ENCODE data around the gene C9orf43. TPM values are rescaled to one million over a fixed set of nuclear protein-coding genes. Genes with fewer than 3 reads are reported as not detected.
"Not testable (repeated sequence)": the region's sequence is repeated elsewhere in the genome, so short reads cannot be mapped to it uniquely, and the experiment has no call there.

The C9orf43 gene
- total RNA-seq, 2 experiments from 2014 or later: 0.67 to 0.91 TPM

GRCh38 chr9:113406353-113406752, 4.2 kb upstream of the C9orf43 start:
- ChIA-PET CTCF (interaction anchor here (0.8 to 1.5 kb wide), 4 partner anchors 15 to 132 kb away, joined by 3 to 4 read pairs (median 3); no protein-coding TSS in a partner anchor), POLR2A (interaction anchor here (1.7 kb wide), 1 partner anchor 131 kb away, joined by 6 read pairs; the partner anchor contains the start of genes CDC26 and PRPF4)

DNA sequence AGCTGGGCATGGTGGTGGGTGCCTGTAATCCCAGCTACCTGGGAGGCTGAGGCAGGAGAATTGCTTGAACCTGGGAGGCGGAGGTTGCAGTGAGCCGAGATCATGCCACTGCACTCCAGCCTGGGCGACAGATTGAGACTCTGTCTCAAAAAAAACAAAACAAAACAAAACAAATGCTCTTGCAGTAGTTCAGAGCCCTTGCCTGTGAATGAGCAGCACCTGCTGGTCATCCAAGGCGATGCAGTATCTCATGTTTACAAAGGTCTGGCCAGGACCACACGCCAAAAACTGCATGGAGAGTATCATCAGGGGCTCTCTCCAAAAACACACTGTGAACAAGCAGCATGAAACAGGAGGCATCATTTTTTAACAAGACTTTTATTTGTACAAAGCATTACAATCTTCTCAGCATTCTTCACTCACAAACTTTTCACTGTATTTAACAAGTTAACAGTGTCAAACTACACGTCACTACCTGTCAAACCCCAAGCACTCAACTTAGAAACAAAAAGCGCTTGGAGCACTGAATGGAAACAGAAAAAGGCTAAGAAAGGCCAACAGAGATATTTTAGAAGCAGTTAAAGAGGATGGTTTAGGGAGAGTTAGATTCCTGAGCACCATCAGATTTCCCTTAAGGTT, 3.6 kb upstream of the C9orf43 start:
- POLR2A ChIA-PET: interaction anchor here (1.7 kb wide), 1 partner anchor 132 kb away, joined by 6 read pairs; the partner anchor contains the start of genes CDC26 and PRPF4
- CTCF ChIA-PET: interaction anchor here (0.8 to 1.5 kb wide), 3 partner anchors 51 to 133 kb away, joined by 3 to 4 read pairs (median 3); no protein-coding TSS in a partner anchor

DNA sequence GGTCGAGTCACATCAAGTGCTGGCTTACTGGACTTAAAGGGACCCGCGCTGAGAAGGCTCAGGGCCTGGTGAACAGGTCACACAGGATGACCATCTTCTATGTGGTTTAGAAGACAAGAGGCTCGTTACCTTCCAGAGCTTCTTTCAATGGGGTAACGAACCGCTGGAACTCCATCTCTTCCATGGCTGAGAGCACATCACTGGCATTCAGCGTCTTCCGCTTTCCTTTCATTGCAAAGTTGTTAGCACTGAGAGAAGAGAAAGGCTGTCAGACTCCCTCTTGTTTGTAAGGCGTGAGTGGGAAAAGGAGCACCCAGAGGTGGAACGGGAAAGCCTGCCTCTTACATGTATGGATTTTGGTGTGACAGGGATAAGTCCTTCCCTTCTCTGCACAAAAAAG, 1.1 kb upstream of the C9orf43 start:
- ChIA-PET CTCF (interaction anchor here (0.8 to 2.6 kb wide), 6 partner anchors 8 to 879 kb away, joined by 3 to 18 read pairs (median 6); partner anchors contain the start of genes ALAD, CDC26 and PRPF4), POLR2A (interaction anchor here (1.0 to 2.0 kb wide), 6 partner anchors 8 to 134 kb away, joined by 3 to 14 read pairs (median 5); partner anchors contain the start of genes ALAD, CDC26, HDHD3 and PRPF4)

GRCh38 chr9:113409883-113410206, 702 bp upstream of the C9orf43 start:
- ChIA-PET CTCF (interaction anchor here (0.8 to 2.6 kb wide), 9 partner anchors 8 to 880 kb away, joined by 3 to 18 read pairs (median 4); partner anchors contain the start of genes ALAD, CDC26, FKBP15 and PRPF4), POLR2A (interaction anchor here (0.7 to 2.0 kb wide), 8 partner anchors 9 to 245 kb away, joined by 3 to 14 read pairs (median 4); partner anchors contain the start of genes ALAD, CDC26, HDHD3 and PRPF4)

DNA sequence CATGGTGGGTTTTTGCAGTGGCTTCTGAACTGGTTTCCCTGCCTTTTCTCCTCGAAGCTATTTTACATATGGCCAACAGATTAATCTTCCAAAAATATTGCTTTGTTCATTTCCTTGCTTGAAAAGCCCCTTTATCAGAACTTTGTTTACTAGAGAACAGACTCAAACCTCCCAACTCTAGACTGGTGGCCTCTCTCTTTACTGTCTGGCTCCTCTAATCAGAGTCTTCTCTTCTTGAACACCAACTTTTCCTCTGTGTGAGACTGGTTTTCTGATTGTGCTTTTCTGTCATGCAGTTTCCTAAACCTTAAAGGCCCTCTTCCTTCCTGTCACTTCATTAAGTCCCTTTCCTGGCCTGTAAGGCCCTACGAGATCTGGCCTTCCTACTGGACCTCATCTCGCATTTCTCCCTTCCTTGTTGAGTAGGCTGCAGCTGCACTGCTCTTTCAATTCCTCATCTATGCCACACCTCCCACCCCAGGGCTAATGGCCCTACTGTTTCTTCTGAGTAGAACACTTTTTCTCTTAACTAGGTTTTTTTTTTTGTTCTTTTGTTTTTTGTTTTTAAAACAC, 5.7 kb downstream of the C9orf43 start:
- CTCF ChIA-PET: no interaction called here
- POLR2A ChIA-PET: interaction anchor here (0.6 kb wide), 1 partner anchor 244 kb away, joined by 3 read pairs; no protein-coding TSS in a partner anchor

GRCh38 chr9:113417370-113417769, 6.8 kb downstream of the C9orf43 start:
- ChIA-PET POLR2A (no interaction called here), CTCF (no interaction called here)

- ChIA-PET CTCF (no interaction called here), POLR2A (no interaction called here)
Measured at GRCh38 chr9:113421726-113422125, 11.2 kb downstream of the C9orf43 start.

- ChIA-PET CTCF (no interaction called here), POLR2A (interaction anchor here (1.0 kb wide), 1 partner anchor 15 kb away, joined by 3 read pairs; the partner anchor contains the start of genes C9orf43 and POLE3)
Measured at GRCh38 chr9:113425072-113425471, 14.5 kb downstream of the C9orf43 start.

GRCh38 chr9:113426701-113427100, 16.2 kb downstream of the C9orf43 start:
- ChIA-PET POLR2A (interaction anchor here (0.5 kb wide), 1 partner anchor 33 kb away, joined by 6 read pairs; no protein-coding TSS in a partner anchor), CTCF (no interaction called here)

GRCh38 chr9:113427629-113428028, 17.1 kb downstream of the C9orf43 start:
- ChIA-PET POLR2A (no interaction called here), CTCF (no interaction called here)

GRCh38 chr9:113428062-113428615, 17.6 kb downstream of the C9orf43 start:
- ChIA-PET POLR2A (no interaction called here), CTCF (no interaction called here)

- CTCF ChIA-PET: interaction anchor here (1.0 kb wide), 1 partner anchor 15 kb away, joined by 4 read pairs; no protein-coding TSS in a partner anchor
- POLR2A ChIA-PET: no interaction called here
Measured at GRCh38 chr9:113431191-113431590, 20.6 kb downstream of the C9orf43 start.

DNA sequence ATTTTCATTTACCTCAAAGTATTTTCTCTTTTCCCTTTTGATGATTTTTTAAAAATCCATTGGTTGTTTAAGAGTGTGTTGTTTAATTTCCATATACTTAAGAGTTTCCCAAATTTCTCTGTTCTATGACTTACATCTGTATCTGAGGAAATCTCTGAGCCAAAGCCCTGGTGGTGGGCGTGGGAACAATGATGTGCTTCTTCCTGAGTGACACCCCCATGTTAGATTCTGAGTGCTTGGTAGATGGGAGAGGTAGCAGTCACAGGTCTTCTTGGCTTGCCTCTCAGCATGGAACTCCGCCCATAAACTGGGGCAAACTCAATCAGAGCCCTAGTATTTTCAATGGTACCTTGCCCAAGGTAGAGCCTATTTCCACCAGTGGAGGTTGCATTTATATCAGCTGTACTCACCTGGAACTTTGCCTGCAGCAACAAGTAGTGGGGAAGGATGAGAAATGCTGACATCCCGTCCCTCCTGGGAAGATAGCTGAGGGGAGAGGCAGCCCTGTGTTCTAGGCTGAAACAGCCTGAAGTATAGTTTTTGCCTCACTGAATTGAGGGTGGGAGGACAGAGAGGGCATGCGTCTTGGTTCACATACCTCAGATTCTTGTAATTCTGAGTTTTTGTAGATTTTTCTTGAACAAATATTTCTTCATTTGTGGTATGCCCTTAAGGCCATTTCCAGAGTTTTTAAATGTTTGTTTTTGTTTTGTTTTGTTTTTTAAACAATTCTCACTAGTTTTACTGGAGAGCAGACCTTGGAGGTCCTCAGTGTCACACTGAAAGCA, 26.4 kb downstream of the C9orf43 start:
- POLR2A ChIA-PET: no interaction called here
- CTCF ChIA-PET: interaction anchor here (1.5 kb wide), 2 partner anchors 9 to 219 kb away, joined by 3 read pairs; no protein-coding TSS in a partner anchor

DNA sequence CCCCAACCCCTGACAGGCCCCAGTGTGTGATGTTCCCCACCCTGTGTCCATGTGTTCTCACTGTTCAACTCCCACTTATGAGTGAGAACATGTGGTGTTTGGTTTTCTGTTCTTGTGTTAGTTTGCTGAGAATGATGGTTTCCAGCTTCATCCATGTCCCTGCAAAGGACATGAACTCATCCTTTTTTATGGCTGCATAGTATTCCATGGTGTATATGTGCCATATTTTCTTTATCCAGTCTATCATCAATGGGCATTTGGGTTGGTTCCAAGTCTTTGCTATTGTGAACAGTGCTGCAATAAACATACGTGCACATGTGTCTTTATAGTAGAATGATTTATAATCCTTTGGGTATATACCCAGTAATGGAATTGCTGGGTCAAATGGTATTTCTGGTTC, 27.2 kb downstream of the C9orf43 start:
- POLR2A ChIA-PET, CTCF ChIA-PET: not testable (repeated sequence)

DNA sequence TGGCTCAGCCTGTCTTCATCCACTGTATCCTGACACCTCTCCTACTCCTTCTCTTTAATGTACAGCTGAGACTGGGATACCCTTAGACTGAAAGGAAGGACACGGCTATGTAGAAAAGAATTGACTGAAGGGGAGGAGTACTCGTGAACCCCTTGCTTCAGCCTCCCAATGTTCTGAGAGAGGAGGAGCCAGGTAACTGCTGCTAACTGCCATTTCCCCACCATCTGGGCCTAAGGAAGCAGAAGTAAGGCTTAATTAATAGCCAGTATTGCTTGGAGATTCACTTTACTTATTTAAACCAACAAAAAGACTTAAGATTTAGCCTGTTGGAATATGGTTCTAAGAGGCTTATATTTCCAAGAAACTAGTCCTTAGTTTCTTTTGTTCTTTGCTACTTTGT, 34.2 kb downstream of the C9orf43 start:
- POLR2A ChIA-PET: no interaction called here
- CTCF ChIA-PET: interaction anchor here (1.2 to 2.2 kb wide), 2 partner anchors 147 kb away, joined by 4 to 7 read pairs; no protein-coding TSS in a partner anchor

- ChIA-PET POLR2A (no interaction called here), CTCF (interaction anchor here (0.6 to 4.1 kb wide), 16 partner anchors 9 to 211 kb away, joined by 3 to 65 read pairs (median 4); no protein-coding TSS in a partner anchor)
Measured at GRCh38 chr9:113446323-113446740, 35.8 kb downstream of the C9orf43 start.

- POLR2A ChIA-PET: no interaction called here
- CTCF ChIA-PET: interaction anchor here (1.2 to 4.1 kb wide), 2 partner anchors 142 to 208 kb away, joined by 5 to 65 read pairs; no protein-coding TSS in a partner anchor
Measured at GRCh38 chr9:113449376-113449775, 38.8 kb downstream of the C9orf43 start.

GRCh38 chr9:113452113-113452605, 41.6 kb downstream of the C9orf43 start:
- ChIA-PET POLR2A (no interaction called here), CTCF (interaction anchor here (1.0 kb wide), 1 partner anchor 203 kb away, joined by 5 read pairs; no protein-coding TSS in a partner anchor)

Measured in activated CD8-positive, alpha-beta memory T cell treated with anti-CD3 and anti-CD28 coated beads for 36 hours (primary cell).